ENCODE data around the gene KCNN3.

The KCNN3 gene

DNA sequence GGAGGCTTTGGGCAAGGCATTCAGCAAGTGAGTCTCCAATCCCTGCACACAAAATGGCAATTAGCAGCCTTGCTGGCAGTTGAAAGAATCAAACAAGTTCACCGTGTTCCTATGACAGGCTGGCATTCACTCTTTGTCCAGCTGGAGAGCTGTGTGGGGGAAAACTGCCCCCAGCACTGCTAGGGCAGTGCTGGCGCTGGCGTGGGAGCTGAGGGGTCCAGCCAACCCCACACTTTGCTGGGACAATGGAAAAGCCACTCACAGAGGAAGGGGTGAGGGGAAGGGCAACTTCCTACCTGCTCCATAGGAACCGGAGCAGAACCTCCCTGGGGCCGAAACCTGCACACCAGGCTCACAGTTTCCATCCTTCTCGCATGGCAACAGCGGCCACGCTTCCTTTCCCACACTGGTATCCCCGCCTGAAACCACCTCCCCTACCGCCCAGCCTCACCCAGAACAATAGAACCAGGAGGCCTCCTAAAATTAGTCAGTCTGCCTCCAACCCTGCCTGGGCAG, 26.7 kb upstream of the KCNN3 start:
- Histone ChIP-seq H3K4me1 (ENCODE audit: control insufficient read depth, insufficient read depth, low read length, poor library complexity, severe bottlenecking) (no peaks in the 10 kb centered on the region), H3K9me3 (ENCODE audit: control insufficient read depth, low read length) (no peaks in the 10 kb centered on the region), H3K4me3 (ENCODE audit: extremely low read depth, insufficient read depth, low read length, poor library complexity, severe bottlenecking) (no peak overlapping the region), H3K27ac (ENCODE audit: low read depth, low read length, severe bottlenecking) (no peak overlapping the region), H3K36me3 (ENCODE audit: control insufficient read depth, insufficient read depth, low read length) (no peaks in the 10 kb centered on the region)
- 89 to 90% methylated on average over 6 of the region's 10 CpGs for WGBS, 2 experiments (ENCODE audit: insufficient coverage in 2 of 2)

DNA sequence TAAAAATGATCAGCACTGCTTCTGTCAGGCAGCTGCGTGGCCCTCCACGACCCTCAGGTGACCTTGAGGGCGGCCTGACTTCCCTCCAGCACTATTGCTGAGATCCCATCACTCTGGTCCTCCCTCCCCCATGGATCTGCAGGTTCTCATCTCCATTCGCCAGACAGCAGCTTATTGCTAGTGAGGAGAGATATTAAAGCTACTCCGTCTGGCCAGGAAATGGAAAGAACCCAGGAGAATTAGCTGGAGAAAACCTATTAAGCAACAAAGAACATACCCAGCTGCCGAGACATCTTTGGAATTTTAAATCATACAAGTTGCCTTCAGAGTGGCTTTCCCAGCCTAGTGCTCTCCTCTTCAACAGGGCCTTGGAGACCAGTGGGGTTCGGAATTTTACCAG, 25.7 kb upstream of the KCNN3 start:
- 89% methylated on average over 5 to 6 of the region's 7 CpGs for WGBS, 2 experiments (ENCODE audit: insufficient coverage in 2 of 2)
- Histone ChIP-seq H3K36me3 (ENCODE audit: control insufficient read depth, insufficient read depth, low read length) (no peaks in the 10 kb centered on the region), H3K9me3 (ENCODE audit: control insufficient read depth, low read length) (no peaks in the 10 kb centered on the region), H3K27ac (ENCODE audit: low read depth, low read length, severe bottlenecking) (no peak overlapping the region), H3K4me1 (ENCODE audit: control insufficient read depth, insufficient read depth, low read length, poor library complexity, severe bottlenecking) (no peaks in the 10 kb centered on the region), H3K4me3 (ENCODE audit: extremely low read depth, insufficient read depth, low read length, poor library complexity, severe bottlenecking) (no peak overlapping the region)

DNA sequence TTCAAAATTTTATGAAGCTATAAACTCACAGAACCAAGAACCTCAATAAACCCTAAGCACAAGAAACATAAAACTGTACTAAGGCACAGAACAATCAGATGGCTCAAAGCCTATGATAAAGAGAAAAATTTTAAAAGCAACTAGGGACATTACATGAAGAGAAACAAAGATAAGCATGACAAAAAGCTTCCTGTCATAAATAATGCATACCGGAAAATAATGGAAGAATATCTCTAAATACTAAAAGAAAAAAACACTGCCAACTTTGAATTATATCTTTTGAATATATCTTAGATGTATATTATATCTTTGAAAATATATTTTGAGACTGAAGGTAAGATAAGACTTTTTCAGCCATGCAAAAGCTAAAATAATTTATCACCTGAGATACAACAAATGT, 21.4 kb upstream of the KCNN3 start:
- Histone ChIP-seq H3K27ac (ENCODE audit: low read depth, low read length, severe bottlenecking) (no peak overlapping the region), H3K9me3 (ENCODE audit: control insufficient read depth, low read length) (no peaks in the 10 kb centered on the region), H3K36me3 (ENCODE audit: control insufficient read depth, insufficient read depth, low read length) (no peaks in the 10 kb centered on the region), H3K4me1 (ENCODE audit: control insufficient read depth, insufficient read depth, low read length, poor library complexity, severe bottlenecking) (peaks cover 6% of the 10 kb centered on the region), H3K4me3 (ENCODE audit: extremely low read depth, insufficient read depth, low read length, poor library complexity, severe bottlenecking) (no peak overlapping the region)
- WGBS, 2 experiments (ENCODE audit: insufficient coverage in 2 of 2), result no CpG with 5 or more reads among the region's 1 CpG

DNA sequence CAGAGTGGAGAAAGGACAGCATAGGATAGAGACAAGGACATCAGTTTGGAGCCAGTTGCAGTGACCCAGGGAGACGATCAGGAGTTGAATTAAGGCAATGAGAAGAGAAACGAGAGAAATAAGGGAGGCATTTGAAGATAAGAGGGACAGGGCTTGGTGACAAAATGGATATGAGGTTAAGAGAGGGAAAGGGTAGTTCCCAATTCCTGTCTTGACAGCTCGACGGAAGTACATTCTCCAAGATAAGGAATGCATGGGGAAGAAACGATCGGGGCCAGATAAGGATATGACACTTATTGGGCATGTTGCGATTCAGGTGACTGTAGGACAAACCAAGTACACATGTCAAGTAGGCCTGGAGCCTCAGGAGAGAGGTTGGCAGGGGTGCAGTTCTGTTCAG, 18.7 kb upstream of the KCNN3 start:
- Histone ChIP-seq H3K27ac (ENCODE audit: low read depth, low read length, severe bottlenecking) (no peak overlapping the region), H3K36me3 (ENCODE audit: control insufficient read depth, insufficient read depth, low read length) (no peaks in the 10 kb centered on the region), H3K9me3 (ENCODE audit: control insufficient read depth, low read length) (no peaks in the 10 kb centered on the region), H3K4me1 (ENCODE audit: control insufficient read depth, insufficient read depth, low read length, poor library complexity, severe bottlenecking) (peaks cover 10% of the 10 kb centered on the region), H3K4me3 (ENCODE audit: extremely low read depth, insufficient read depth, low read length, poor library complexity, severe bottlenecking) (no peak overlapping the region)
- 91 to 94% methylated on average over 7 of the region's 7 CpGs for WGBS, 2 experiments (ENCODE audit: insufficient coverage in 2 of 2)

DNA sequence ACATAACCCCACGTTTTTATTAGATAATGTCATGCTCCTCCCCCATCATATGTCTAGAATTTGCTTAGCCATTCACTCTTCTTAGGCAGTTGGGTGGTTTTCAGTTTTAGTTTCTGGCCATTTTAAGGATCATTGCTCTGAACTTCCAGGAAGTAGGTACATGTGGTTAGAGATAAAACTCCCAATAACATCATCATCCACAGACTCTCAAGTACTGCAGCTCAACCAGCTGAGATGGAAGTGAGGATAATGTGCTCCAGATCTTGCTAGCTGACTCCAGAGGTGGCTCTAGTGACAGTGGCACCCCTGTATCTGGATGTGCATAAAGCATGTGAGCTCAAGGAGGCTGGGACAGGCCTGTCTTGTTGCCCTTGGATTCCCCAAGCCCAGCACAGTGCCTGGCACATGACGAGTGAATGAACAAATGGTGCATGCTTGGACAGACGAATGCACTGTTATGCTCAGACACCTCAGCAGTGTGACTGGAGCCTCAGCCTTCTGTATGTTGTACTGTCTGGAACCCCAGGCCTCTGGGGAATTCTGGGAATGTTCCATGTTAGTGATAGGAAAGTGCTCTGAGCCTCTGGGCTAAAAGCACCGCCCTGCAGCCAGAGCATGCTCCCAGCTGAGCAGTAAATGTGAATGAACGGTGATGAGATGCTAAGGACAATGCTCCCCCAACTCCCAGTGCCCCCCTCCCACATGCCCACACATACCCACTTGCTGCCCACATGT, 16.4 kb upstream of the KCNN3 start:
- no peak overlapping the region for H3K4me3 ChIP-seq (ENCODE audit: extremely low read depth, insufficient read depth, low read length, poor library complexity, severe bottlenecking)
- 91 to 100% methylated on average over 2 to 4 of the region's 5 CpGs for WGBS, 2 experiments (ENCODE audit: insufficient coverage in 2 of 2)
- H3K36me3 ChIP-seq (ENCODE audit: control insufficient read depth, insufficient read depth, low read length), result no peaks in the 10 kb centered on the region
- H3K4me1 ChIP-seq (ENCODE audit: control insufficient read depth, insufficient read depth, low read length, poor library complexity, severe bottlenecking), result peaks cover 14% of the 10 kb centered on the region
- no peak overlapping the region for H3K27ac ChIP-seq (ENCODE audit: low read depth, low read length, severe bottlenecking)
- no peaks in the 10 kb centered on the region for H3K9me3 ChIP-seq (ENCODE audit: control insufficient read depth, low read length)

DNA sequence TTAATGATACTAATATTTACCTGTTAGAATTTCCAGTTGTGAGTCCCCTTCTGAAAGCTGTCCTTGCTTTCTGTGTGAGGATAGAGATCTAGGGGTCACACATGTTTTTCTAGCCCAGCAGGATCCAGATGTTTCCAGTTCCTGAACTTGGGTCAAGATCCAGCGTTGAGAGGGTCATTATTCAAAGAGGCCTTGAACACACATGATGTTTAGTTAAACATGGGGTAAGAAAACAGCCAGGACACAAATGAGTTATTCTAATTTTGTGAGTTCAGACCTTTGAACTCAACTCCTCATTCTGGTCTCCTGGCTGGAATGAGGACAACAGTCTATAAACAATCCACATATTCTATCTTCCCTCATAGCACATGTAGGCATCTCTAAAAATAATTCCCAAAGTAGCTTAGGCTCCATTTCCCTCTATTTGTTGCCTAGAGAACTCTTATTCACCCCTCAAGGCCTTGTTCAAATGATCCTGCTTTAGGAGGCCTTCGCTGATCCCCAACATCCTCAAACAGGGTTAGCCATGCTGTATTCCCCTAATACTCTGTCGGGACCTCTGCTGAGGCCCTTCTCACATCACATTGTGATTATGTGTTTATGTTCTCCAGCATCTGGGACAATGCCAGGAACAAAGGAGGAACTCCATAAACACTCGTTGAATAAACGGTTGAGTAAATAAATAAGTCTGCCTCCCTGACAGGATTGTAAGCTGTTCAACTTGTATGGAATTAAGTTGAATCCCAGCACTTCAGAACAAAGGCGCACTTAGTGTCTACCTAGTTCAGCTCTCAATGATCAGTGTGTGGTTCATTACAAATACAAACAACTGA, 15.0 kb upstream of the KCNN3 start:
- 88 to 93% methylated on average over 5 of the region's 6 CpGs for WGBS, 2 experiments (ENCODE audit: insufficient coverage in 2 of 2)
- no peaks in the 10 kb centered on the region for H3K36me3 ChIP-seq (ENCODE audit: control insufficient read depth, insufficient read depth, low read length)
- no peak overlapping the region for H3K4me3 ChIP-seq (ENCODE audit: extremely low read depth, insufficient read depth, low read length, poor library complexity, severe bottlenecking)
- no peak overlapping the region for H3K27ac ChIP-seq (ENCODE audit: low read depth, low read length, severe bottlenecking)
- peaks cover 14% of the 10 kb centered on the region for H3K4me1 ChIP-seq (ENCODE audit: control insufficient read depth, insufficient read depth, low read length, poor library complexity, severe bottlenecking)
- H3K9me3 ChIP-seq (ENCODE audit: control insufficient read depth, low read length), result no peaks in the 10 kb centered on the region

DNA sequence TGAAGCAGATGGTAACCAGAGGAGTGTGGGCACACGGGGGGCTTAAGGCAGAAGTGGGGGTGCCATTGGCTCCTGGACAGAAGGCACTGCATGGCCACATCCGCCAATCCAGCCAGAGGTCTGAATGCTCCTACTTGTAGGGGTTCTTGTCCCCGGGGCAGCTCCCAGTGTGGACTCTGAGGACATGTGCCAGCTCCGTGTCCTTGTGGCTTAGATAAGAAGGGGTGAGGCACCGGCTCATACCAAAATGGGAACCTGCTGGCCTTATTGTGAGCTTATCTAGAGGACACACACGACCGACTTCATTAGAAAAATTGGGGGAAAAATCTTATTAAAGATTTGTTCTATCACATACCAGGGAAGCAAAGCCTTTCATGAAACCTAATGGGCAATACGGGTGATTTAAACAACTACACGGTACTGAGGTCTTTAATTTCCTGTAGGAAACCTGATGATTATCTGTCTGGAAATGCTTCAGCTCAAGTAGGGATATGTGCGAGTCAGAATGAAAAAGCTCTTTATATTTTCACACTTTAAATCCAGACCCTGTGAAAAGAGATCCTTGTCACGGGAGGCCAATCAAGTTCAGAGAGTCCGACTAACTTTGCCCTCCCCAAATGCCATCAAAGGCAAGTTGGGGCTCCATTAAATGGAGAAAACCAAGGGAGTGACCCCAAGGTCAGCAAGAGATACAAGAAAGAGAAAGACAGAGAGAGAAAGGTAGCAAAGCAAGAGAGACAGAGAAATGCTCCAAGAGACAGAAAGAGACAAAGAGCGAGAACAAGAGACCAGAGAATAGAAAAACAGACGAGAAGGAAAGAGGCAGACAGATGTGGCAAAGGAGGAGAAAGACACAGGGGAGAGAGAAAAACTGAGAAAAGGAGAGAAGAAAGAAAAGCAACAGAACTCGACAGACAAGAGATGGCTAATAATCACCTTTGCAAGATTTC, 14.1 kb upstream of the KCNN3 start:
- H3K4me3 ChIP-seq (ENCODE audit: extremely low read depth, insufficient read depth, low read length, poor library complexity, severe bottlenecking), result no peak overlapping the region
- 87 to 96% methylated on average over 8 to 10 of the region's 15 CpGs for WGBS, 2 experiments (ENCODE audit: insufficient coverage in 2 of 2)
- H3K27ac ChIP-seq (ENCODE audit: low read depth, low read length, severe bottlenecking), result no peak overlapping the region
- H3K4me1 ChIP-seq (ENCODE audit: control insufficient read depth, insufficient read depth, low read length, poor library complexity, severe bottlenecking), result peaks cover 14% of the 10 kb centered on the region
- no peaks in the 10 kb centered on the region for H3K36me3 ChIP-seq (ENCODE audit: control insufficient read depth, insufficient read depth, low read length)
- no peaks in the 10 kb centered on the region for H3K9me3 ChIP-seq (ENCODE audit: control insufficient read depth, low read length)

DNA sequence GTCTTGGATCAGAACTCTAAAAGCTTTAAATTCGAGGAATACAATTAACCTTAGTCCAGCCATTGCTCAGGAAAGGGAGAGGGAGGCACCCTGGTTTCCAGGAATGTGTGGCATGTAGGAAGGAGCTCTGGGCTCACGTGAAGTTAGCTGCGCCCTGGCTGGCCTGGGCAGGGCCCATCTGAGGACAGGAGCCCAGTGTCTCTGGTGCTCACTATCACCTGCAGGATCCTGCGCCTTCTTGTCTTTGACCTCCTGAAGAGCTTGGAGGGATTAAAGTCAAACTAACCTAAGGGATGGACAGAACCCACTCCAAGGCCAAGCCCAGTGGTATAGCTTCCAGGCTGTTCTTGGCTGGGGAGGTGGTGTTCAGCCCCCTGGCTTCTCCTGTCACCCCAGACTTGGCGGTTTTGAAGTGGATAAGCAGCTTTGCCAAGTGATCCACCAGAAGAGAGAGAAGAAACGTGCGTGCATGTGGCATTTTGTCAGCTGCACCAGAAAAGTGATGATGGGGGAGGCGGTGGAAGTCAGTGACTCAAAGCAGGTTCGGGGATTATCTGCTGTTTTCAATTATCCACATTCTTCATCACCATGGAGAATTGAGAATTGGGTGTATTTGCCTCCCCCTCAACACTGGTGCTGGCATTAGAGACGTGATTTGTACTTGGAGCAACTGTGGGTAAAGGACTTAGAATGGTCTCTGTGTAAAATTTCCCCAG, 11.9 kb upstream of the KCNN3 start:
- H3K27ac ChIP-seq (ENCODE audit: low read depth, low read length, severe bottlenecking), result no peak overlapping the region
- H3K9me3 ChIP-seq (ENCODE audit: control insufficient read depth, low read length), result no peaks in the 10 kb centered on the region
- peaks cover 17% of the 10 kb centered on the region for H3K4me1 ChIP-seq (ENCODE audit: control insufficient read depth, insufficient read depth, low read length, poor library complexity, severe bottlenecking)
- no peaks in the 10 kb centered on the region for H3K36me3 ChIP-seq (ENCODE audit: control insufficient read depth, insufficient read depth, low read length)
- WGBS, 2 experiments (ENCODE audit: insufficient coverage in 2 of 2), result 78 to 85% methylated on average over 4 to 7 of the region's 10 CpGs
- H3K4me3 ChIP-seq (ENCODE audit: extremely low read depth, insufficient read depth, low read length, poor library complexity, severe bottlenecking), result no peak overlapping the region

DNA sequence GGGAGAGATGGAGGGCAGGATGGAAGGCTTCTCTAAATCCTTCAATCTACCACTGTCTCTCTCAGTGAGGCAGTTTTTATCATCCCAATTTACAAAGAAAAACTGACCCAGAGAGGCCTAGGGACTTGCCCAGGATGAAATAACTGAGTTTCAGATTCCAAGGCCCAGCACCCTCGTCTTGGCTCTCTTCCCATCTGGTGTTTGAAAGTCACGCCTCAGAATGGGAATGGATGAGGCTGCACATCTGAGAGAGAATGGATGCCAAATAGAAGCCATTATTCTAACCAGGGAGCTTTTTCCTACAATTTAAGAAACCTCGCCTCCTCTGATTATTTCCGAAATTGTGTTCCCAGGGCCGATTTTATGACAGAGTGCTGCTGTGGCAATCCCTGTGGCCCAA, 10.6 kb upstream of the KCNN3 start:
- 83 to 92% methylated on average over 4 to 5 of the region's 5 CpGs for whole genome bisulfite sequencing, 2 experiments (ENCODE audit: insufficient coverage in 2 of 2)
- no peaks in the 10 kb centered on the region for H3K9me3 ChIP-seq (ENCODE audit: control insufficient read depth, low read length)

DNA sequence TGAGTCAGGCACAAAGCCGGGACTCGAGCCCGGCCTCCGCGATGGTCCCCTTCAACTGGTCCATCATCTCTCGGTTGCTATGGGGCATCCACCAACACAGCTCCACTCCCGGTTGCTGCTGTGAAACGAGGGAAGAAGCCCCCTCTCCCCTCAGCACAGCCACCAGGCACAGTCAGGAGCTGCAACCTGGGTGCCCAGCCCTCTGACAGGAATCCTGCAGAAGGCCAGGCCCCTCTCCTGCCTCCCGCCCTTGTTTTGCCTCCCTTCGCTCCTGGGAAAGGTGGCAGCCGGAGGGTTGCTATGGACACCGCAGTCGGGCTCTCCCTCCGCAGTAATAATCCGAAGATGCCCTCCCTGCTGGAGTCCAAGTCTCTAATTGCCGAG, 8.9 kb upstream of the KCNN3 start:
- Histone ChIP-seq H3K4me3 (ENCODE audit: extremely low read depth, insufficient read depth, low read length, poor library complexity, severe bottlenecking) (no peak overlapping the region), H3K4me1 (ENCODE audit: control insufficient read depth, insufficient read depth, low read length, poor library complexity, severe bottlenecking) (peaks cover 8% of the 10 kb centered on the region), H3K36me3 (ENCODE audit: control insufficient read depth, insufficient read depth, low read length) (no peaks in the 10 kb centered on the region), H3K27ac (ENCODE audit: low read depth, low read length, severe bottlenecking) (no peak overlapping the region), H3K9me3 (ENCODE audit: control insufficient read depth, low read length) (no peaks in the 10 kb centered on the region)
- WGBS, 2 experiments (ENCODE audit: insufficient coverage in 2 of 2), result 79% methylated on average over 13 of the region's 16 CpGs

More for the DNA sequence above, 10.6 kb upstream of the KCNN3 start:
- no peak overlapping the region for H3K27ac ChIP-seq (ENCODE audit: low read depth, low read length, severe bottlenecking)
- peaks cover 11% of the 10 kb centered on the region for H3K4me1 ChIP-seq (ENCODE audit: control insufficient read depth, insufficient read depth, low read length, poor library complexity, severe bottlenecking)
- no peaks in the 10 kb centered on the region for H3K36me3 ChIP-seq (ENCODE audit: control insufficient read depth, insufficient read depth, low read length)
- H3K4me3 ChIP-seq (ENCODE audit: extremely low read depth, insufficient read depth, low read length, poor library complexity, severe bottlenecking), result no peak overlapping the region

All from mesodermal cell (in vitro differentiated cells).